Panc1 (cell line): ENCODE measurements around the gene SCNN1B. TPM values are rescaled to one million over a fixed set of nuclear protein-coding genes. Genes with fewer than 3 reads are reported as not detected.

ENCODE experiments used
- ATAC-seq: fragments of 200-7000 bp; cut with Tn5 transposase; 2 replicates; pipeline ENCODE4 v1.9.1; 2020; ENCODE audit warnings: mild to moderate bottlenecking, moderate library complexity
- BruUV-seq: library from RNA; stranded (reverse); fragments of 400-500 nt; replicated peaks from 2 replicates; lab custom pipeline; 2021; lab: Mats Ljungman, UMichigan
- CTCF ChIA-PET: fragments of 300-600 bp; sonication (Branson Sonifier 250); formaldehyde crosslinking; loops from one replicate; lab custom pipeline; 2022; ENCODE audit warnings: antibody characterized with exemption; lab: Charles Lee
- POLR2A ChIA-PET: fragments of 300-600 bp; sonication (Branson Sonifier 250); formaldehyde crosslinking; loops from one replicate; lab custom pipeline; 2022; ENCODE audit warnings: antibody characterized with exemption; lab: Charles Lee
- DNase-seq: peaks from one replicate; pipeline ENCODE4 v3.0.0-alpha.2; 2010; ENCODE audit warnings: low read depth, low spot score
- H3K27ac ChIP-seq: 2 replicates; pipeline ENCODE4 v1.5.1; 2011; ENCODE audit warnings: mild to moderate bottlenecking, low read length, inconsistent platforms
- H3K27me3 ChIP-seq: fragments of 200-500 bp; sonication (Bioruptor generic); 2 replicates; pipeline ENCODE4 v1.6.0; 2014; ENCODE audit warnings: low read length, inconsistent platforms; ENCODE audit not compliant: control insufficient read depth, insufficient read depth
- H3K36me3 ChIP-seq: fragments of 200-500 bp; sonication (Bioruptor generic); 2 replicates; pipeline ENCODE4 v1.5.1; 2014; ENCODE audit warnings: inconsistent platforms, mild to moderate bottlenecking, low read length, moderate library complexity; ENCODE audit not compliant: control insufficient read depth, insufficient read depth
- H3K4me1 ChIP-seq: 2 replicates; pipeline ENCODE4 v1.5.1; 2011; ENCODE audit warnings: inconsistent platforms, mild to moderate bottlenecking, low read length, moderate library complexity; ENCODE audit not compliant: control insufficient read depth, insufficient read depth
- H3K4me3 ChIP-seq, 2 experiments: 2 replicates each; pipeline ENCODE4 v1.5.1; 2011 to 2012; ENCODE audit warnings: low read depth in 2 of 2, low read length in 2 of 2, mild to moderate bottlenecking in 2 of 2, inconsistent platforms in 1 of 2, moderate library complexity in 1 of 2
- H3K9me3 ChIP-seq: fragments of 200-500 bp; sonication (Bioruptor generic); 2 replicates; pipeline ENCODE4 v1.5.1; 2014; ENCODE audit warnings: low read depth, mild to moderate bottlenecking, inconsistent platforms, low read length, moderate library complexity; ENCODE audit not compliant: control insufficient read depth, insufficient read depth
- POLR2AphosphoS5 ChIP-seq: IDR thresholded peaks from 2 replicates; pipeline ENCODE4 v1.6.1; 2012; ENCODE audit warnings: mild to moderate bottlenecking, low read depth, low read length, moderate library complexity
- SIN3A ChIP-seq: IDR thresholded peaks from 2 replicates; pipeline ENCODE4 v1.6.1; 2012; ENCODE audit warnings: low read depth, mild to moderate bottlenecking, low read length, moderate library complexity, borderline replicate concordance; ENCODE audit not compliant: insufficient read depth
- TCF7L2 ChIP-seq: IDR thresholded peaks from 2 replicates; pipeline ENCODE4 v1.6.1; 2011; ENCODE audit warnings: mild to moderate bottlenecking, low read depth, low read length, inconsistent platforms
- in situ Hi-C: cut with HindIII; loops from 2 replicates; pipeline ENCODE4 v1.10.0; 2016; ENCODE audit warnings: low sequenced_read_pairs, low pct_unique_long_range_greater_than_20kb
- intact Hi-C: fragments of 100-400 bp; cut with micrococcal nuclease; formaldehyde crosslinking; loops from one replicate; pipeline ENCODE4 v1.10.0; 2022; ENCODE audit not compliant: unreplicated experiment
- total RNA-seq: library from RNA; stranded (reverse); gene quantifications from one replicate; pipeline ENCODE4 v1.2.1, GENCODE V29; 2021; ENCODE audit not compliant: unreplicated experiment
- TF ChIP-seq, protein P1 (sequence below), 2 experiments: IDR thresholded peaks; 2 replicates each; pipeline ENCODE4 v1.6.1; 2011 to 2012; ENCODE audit warnings: low read depth in 2 of 2, control low read depth in 1 of 2, low read length in 1 of 2, mild to moderate bottlenecking in 1 of 2, moderate library complexity in 1 of 2; ENCODE audit not compliant: insufficient read depth in 1 of 2
- TF ChIP-seq, protein P2 (sequence below): fragments of 450-650 bp; IDR thresholded peaks from 2 replicates; pipeline ENCODE4 v1.5.1; 2017; ENCODE audit warnings: mild to moderate bottlenecking

SCNN1B gene
- total RNA-seq, 1 experiment from 2014 or later: 10.7 TPM

DNA sequence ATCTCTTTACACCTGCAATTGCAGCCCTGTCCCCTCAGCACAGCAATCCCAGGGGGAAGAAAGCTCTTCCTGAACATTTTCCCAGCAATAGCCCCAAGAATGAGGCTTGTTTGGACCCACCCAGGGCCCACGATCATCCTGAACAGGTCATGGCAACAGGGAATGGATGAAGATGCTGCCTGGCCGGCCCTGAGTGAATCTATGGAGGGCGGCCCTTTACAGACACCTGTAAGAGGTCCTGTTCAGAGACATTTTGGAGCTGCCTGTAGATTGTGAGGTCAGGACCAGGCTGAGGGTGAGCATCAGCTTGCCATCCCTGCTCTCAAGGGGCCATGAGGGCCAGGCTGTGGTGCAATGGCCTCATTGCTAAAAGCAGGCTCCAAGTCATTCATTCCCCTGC lies 81.8 kb downstream of the SCNN1B start:
- intact Hi-C loops: no loop called here
- BruUV-seq: no TSS peak
- POLR2A ChIA-PET: no interaction called here
- Histone ChIP-seq H3K27me3 (no peaks in the 10 kb centered on the region), H3K36me3 (no peaks in the 10 kb centered on the region), H3K27ac (no peak overlapping the region), H3K9me3 (no peaks in the 10 kb centered on the region), H3K4me3 (no peak overlapping the region), H3K4me1 (no peaks in the 10 kb centered on the region)
- no peak for TF ChIP-seq TCF7L2
- TF ChIP-seq POLR2AphosphoS5: no peak
- TF ChIP-seq, protein P1, sequence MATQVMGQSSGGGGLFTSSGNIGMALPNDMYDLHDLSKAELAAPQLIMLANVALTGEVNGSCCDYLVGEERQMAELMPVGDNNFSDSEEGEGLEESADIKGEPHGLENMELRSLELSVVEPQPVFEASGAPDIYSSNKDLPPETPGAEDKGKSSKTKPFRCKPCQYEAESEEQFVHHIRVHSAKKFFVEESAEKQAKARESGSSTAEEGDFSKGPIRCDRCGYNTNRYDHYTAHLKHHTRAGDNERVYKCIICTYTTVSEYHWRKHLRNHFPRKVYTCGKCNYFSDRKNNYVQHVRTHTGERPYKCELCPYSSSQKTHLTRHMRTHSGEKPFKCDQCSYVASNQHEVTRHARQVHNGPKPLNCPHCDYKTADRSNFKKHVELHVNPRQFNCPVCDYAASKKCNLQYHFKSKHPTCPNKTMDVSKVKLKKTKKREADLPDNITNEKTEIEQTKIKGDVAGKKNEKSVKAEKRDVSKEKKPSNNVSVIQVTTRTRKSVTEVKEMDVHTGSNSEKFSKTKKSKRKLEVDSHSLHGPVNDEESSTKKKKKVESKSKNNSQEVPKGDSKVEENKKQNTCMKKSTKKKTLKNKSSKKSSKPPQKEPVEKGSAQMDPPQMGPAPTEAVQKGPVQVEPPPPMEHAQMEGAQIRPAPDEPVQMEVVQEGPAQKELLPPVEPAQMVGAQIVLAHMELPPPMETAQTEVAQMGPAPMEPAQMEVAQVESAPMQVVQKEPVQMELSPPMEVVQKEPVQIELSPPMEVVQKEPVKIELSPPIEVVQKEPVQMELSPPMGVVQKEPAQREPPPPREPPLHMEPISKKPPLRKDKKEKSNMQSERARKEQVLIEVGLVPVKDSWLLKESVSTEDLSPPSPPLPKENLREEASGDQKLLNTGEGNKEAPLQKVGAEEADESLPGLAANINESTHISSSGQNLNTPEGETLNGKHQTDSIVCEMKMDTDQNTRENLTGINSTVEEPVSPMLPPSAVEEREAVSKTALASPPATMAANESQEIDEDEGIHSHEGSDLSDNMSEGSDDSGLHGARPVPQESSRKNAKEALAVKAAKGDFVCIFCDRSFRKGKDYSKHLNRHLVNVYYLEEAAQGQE (IDR thresholded peaks at IDR 0.05; ENCODE audit: insufficient read depth in 1 of 2, low read depth in 2 of 2, low read length in 1 of 2): no peak
- TF ChIP-seq SIN3A: no peak
- TF ChIP-seq, protein P2, sequence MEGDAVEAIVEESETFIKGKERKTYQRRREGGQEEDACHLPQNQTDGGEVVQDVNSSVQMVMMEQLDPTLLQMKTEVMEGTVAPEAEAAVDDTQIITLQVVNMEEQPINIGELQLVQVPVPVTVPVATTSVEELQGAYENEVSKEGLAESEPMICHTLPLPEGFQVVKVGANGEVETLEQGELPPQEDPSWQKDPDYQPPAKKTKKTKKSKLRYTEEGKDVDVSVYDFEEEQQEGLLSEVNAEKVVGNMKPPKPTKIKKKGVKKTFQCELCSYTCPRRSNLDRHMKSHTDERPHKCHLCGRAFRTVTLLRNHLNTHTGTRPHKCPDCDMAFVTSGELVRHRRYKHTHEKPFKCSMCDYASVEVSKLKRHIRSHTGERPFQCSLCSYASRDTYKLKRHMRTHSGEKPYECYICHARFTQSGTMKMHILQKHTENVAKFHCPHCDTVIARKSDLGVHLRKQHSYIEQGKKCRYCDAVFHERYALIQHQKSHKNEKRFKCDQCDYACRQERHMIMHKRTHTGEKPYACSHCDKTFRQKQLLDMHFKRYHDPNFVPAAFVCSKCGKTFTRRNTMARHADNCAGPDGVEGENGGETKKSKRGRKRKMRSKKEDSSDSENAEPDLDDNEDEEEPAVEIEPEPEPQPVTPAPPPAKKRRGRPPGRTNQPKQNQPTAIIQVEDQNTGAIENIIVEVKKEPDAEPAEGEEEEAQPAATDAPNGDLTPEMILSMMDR: no peak
- DNase-seq (no peak), ATAC-seq (no peak)
- in situ Hi-C loops: no loop called here
- CTCF ChIA-PET: no interaction called here

DNA sequence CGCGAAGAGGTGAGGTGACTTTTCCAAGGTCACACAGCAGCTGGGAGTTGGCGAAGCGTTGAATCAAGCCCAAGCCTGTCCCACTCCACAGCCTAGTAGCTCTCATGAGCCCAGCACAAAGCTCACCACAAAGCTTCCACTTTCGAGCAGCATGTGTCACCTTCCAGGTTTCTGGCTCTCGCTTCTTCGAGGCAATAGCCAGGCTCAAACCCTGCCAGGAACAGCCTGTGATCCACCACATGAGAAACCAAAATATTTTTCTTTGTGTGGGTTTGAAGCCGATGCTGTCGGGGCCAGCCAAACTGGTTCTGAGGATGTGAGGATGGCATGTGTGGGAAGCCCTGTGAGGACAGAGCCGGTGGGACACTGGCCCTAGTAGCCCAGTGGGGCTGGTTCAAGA lies 82.8 kb downstream of the SCNN1B start:
- in situ Hi-C loops (no loop called here), intact Hi-C loops (no loop called here)
- DNase-seq (no peak), ATAC-seq (no peak)
- Histone ChIP-seq H3K4me1 (no peaks in the 10 kb centered on the region), H3K36me3 (no peaks in the 10 kb centered on the region), H3K4me3 (no peak overlapping the region), H3K27ac (no peak overlapping the region), H3K27me3 (no peaks in the 10 kb centered on the region), H3K9me3 (no peaks in the 10 kb centered on the region)
- ChIA-PET CTCF (no interaction called here), POLR2A (interaction anchor here (0.7 kb wide), 1 partner anchor 88 kb away, joined by 3 read pairs; no protein-coding TSS in a partner anchor)
- BruUV-seq: no TSS peak
- no peak for TF ChIP-seq POLR2AphosphoS5
- TF ChIP-seq TCF7L2: no peak
- TF ChIP-seq, protein P2: no peak
- TF ChIP-seq SIN3A: no peak
- TF ChIP-seq, protein P1 (IDR thresholded peaks at IDR 0.05; ENCODE audit: insufficient read depth in 1 of 2, low read depth in 2 of 2, low read length in 1 of 2): no peak
